Dermis microvascular lymphatic vessel endothelial cell (primary cell): Measurements from ENCODE around the gene KRT78. TPM values are rescaled to one million over a fixed set of nuclear protein-coding genes. Genes with fewer than 3 reads are reported as not detected.

Experiments
- DNase-seq, 2 donors: peaks; one replicate each; pipeline versions ENCODE4 v3.0.0 to v3.0.0-alpha.2; 2010; ENCODE audit warnings: low read depth in 2 of 2
- total RNA-seq: library from RNA; depleted of rRNA; stranded (reverse); fragments of >200 nt; gene quantifications from 2 replicates; pipeline ENCODE4 v1.2.1, GENCODE V29; 2014

Gene KRT78
- total RNA-seq, 1 donor from 2014 or later: not detected

GRCh38 chr12:52826611-52827498, 21.9 kb downstream of the KRT78 start:
- no peak for DNase-seq

- DNase-seq: no peak
Measured at GRCh38 chr12:52825961-52826360, 22.8 kb downstream of the KRT78 start.

- DNase-seq: no peak
Measured at GRCh38 chr12:52824741-52825410, 23.9 kb downstream of the KRT78 start.

- no peak for DNase-seq
Measured at GRCh38 chr12:52823761-52824450, 24.9 kb downstream of the KRT78 start.

- no peak for DNase-seq
Measured at GRCh38 chr12:52822771-52823510, 25.9 kb downstream of the KRT78 start.

- DNase-seq: no peak
Measured at GRCh38 chr12:52821826-52822660, 26.8 kb downstream of the KRT78 start.

- no peak for DNase-seq
Measured at GRCh38 chr12:52821071-52821730, 27.6 kb downstream of the KRT78 start.

- no peak for DNase-seq
Measured at GRCh38 chr12:52820521-52820920, 28.3 kb downstream of the KRT78 start.

GRCh38 chr12:52819731-52820510, 28.9 kb downstream of the KRT78 start:
- DNase-seq: no peak

GRCh38 chr12:52818887-52819420, 29.8 kb downstream of the KRT78 start:
- DNase-seq: no peak

- DNase-seq: no peak
Measured at GRCh38 chr12:52818388-52818787, 30.4 kb downstream of the KRT78 start.

GRCh38 chr12:52817699-52818238, 31.0 kb downstream of the KRT78 start:
- DNase-seq: no peak

- DNase-seq: no peak
Measured at GRCh38 chr12:52817003-52817698, 31.6 kb downstream of the KRT78 start.

- DNase-seq: no peak
Measured at GRCh38 chr12:52815676-52816588, 32.9 kb downstream of the KRT78 start.

GRCh38 chr12:52815161-52815560, 33.6 kb downstream of the KRT78 start:
- DNase-seq: no peak

GRCh38 chr12:52814710-52815155, 34.1 kb downstream of the KRT78 start:
- DNase-seq: no peak
